NOMO-1 treated with dmso at 0.1 percent for 144 hours (cell line): ENCODE measurements around the gene GCH1.
"Not testable (repeated sequence)": the region's sequence is repeated elsewhere in the genome, so short reads cannot be mapped to it uniquely, and the experiment has no call there.

Source experiments
- DNase-seq: peaks from one replicate; lab custom pipeline; 2025; ENCODE audit not compliant: unreplicated experiment; lab: John Stamatoyannopoulos, UW

Gene GCH1

DNA sequence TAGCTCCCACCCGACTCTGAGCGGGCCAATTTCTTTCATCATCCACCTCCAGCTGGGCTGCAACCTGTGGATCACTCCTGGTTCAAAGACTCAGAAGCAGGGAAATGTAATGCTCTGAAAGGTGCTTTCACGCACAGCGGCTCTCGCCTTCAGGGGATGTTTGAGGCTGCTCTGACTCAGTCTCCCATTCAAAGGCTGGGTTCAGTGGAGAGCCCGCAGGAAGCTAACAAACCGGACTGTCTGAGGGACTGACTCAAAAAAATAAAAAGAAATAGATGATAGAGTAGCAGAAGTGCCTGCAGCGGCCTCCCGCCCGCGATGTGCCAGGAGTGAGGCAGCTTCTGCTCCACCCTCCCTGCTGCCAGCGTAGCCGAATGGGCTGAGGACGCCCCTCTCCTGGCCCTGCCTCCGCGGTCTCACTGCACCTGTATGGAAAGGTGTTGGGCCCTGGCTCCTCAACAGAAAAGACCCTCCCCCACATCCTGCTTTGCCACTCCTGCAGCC, 98.0 kb downstream of the GCH1 start:
- no peak for DNase-seq

DNA sequence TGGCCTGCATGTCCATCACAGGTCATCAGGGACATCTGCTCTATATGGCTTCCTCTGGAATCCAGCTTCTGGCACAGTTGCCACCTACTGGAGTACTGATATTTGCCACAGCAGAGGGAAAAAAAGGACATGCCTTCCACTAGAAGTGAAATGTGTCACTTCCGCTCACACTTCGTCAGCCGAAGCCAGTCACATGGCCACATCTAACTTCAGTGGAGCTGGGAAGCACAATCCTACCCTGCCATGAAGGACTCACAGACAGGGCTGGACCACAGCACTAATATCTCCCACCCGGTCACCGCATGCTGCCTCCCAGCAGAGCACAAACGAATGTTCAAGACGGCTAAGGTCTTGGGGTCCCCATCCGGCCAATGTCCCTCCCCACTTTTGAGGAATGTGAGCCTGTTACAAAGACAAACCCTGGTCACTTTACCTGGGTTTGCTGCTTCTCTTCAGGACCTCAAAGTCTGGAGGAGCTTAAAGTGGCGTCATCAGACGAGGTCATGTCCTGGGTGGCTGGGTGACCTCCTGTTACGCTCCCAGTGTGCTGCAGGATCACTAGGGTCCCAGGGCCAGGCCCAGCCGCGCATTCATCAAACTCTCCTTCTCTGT, 98.6 kb downstream of the GCH1 start:
- DNase-seq: no peak

DNA sequence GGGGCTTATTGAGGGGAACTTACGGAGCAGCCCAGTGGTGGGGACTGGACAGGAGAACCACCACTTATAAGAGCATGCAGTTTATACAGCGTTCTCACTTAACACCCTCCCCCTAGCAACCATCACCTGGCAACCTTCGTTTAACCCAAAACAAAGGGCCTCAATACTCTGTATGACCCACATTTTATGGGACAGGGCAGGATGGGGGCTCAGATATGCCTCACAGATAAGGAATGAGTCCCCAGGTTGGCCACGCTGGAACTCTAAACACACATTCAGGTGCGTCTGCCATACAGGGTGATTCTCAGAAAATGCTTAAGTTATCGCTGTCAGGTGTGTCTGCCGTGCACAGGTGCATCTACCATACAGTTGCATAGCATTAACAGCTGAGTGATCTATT, 99.2 kb downstream of the GCH1 start:
- DNase-seq: no peak

DNA sequence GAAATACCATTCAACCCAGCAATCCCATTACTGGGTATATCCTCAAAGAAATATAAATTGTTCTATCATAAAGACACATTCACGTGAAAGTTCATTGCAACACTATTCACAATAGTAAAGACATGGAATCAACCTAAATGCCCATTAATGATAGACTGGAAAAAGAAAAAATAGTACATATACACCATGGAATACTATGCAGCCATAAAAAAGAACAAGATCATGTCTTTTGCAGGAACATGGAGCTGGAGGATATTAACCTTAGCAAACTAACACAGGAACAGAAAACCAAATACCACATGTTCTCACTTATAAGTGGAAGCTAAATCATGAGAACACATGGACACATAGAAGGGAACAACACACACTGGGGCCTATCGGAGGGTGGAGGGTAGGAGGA, 101.1 kb downstream of the GCH1 start:
- not testable (repeated sequence) for DNase-seq

DNA sequence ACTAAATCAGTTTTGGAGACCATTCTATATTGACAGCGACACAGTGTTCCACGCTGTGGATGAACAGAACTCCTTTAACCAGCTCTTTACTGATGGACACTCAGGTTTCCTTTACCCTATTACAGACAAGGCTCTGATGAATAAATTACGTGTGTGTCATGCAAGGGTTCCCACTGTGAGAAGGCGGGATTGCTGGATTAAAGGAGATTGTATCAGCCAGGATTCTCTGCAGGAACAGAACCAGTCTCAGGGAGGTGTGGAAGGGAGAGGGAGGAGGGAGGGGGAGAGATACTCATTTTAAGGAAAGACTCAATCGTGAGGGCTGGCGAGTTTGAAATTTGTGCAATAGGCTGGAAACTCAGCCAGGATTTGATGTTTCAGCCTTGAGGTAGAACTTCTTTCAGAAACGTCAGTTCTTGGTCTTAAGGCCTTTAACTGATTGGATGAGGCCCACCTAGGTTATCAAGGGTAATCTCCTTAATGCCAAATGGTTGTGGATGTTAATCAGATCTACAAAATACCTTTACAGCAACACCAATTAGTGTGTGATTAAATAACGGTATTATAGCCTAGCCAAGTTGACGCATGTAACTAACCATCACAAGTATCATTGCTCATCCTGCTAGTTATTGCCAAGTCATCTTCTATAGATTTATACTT, 104.0 kb downstream of the GCH1 start:
- DNase-seq: no peak

DNA sequence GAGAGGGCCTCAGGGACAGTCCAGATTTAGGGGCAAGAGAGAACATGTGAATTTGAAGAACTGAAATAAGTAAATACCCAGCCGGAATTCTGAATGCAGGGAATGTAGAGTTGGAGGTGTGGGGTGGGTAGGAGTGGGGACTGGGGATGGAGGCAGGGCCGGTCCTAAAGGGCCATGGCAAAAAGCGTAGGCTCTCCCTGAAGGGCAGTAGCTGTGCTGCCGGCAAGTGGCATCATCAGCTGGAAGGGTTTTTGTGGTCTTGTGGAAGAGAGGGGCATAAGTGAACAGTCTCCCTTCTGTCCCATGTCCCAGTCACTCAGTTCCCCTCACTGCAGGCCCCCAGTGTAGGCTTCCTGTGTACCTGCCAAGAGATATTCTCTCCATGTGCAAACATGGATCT, 104.6 kb downstream of the GCH1 start:
- DNase-seq: no peak

DNA sequence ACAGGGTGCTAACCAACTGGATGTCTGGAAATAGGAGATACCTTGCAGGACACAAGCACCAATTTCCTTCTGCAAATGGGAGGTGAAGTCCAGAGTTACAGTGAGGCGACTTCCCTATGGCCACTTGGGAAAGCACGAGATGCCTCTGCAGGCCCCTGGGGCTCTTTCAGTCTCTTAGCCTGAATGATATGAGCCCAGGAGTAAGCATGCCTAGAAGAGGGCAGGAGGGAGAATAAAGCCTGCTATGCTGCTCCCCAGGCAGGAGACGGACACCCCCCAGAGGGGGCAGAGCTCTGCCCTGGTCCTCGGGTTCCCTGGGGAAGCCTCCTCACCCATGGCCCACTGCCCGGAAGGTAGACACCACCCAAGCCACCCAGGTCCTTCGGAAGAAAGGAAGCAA, 105.1 kb downstream of the GCH1 start:
- no peak for DNase-seq

DNA sequence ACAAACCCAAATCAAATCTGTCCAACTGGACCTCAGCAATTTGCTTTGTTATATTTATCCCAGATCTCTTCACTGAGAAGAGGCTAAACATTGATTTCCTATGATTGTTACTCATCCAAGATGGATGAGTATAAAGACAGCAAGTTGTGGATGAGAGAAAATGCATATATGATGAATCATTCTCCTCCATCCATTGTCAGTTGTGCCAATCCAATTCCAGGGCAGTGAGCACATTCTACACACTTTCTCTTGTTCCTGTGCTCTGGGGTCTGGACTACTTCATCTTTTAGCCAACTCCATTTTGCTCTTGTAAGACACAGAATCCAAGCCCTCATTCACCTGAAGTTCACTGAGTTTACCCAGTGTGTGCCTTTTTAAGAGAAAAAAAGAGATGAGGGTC, 105.7 kb downstream of the GCH1 start:
- DNase-seq: no peak

DNA sequence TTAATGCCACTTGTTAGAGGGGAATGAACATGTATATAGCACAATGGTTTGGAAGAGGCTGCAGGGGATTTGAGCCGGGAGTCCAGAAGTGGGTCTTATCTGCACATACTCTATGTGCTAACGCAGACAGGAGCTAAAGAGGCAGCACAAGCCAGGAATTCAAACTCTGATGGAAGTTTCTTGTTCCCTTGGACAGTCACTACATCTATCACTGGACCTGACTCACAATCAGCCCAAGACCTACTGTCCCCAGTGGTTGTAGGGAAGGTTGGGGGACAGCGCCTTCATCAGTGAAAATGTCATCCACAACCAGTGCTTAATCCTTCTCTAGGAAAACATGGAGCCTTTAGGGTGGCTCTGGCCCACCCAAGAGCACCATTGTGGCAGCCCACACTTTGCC, 107.8 kb downstream of the GCH1 start:
- no peak for DNase-seq

DNA sequence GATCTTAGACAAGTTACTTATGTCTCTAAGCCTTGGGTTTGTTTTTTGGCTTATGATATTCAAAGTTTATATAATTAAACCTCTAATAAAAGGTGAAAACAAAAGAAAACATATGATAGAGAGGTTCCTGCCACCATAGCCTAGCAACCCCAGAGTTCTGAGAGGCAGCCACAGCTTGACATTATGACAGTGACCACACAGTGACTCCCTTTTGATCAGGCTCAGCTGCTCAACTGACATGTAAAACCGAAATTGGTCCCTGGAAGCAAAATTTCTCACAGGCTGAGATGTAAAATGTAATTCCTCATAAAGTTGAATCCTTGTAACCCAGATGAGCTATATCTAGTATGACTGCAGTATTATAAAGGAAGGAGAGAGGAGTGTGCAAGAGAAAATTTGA, 108.5 kb downstream of the GCH1 start:
- no peak for DNase-seq

DNA sequence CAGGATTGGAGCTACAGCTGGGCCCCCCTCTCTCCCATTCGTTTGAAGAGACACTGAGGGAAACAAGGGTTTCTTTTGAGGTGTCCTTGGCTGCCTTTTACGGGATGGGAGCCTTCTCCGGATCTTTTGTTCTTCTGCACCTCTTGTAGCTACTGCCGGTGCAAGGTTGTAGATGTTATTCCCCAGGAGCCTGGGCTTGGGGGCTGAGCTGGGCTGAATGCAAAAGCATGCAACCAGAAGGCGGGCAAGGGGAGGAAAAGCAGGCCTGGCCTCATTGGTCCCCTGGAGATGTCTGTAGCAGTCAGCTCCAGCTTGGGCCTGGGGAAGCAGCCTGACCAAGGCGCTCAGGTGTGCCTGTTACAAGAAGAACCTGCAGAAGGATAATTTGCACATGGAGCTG, 110.3 kb downstream of the GCH1 start:
- DNase-seq: no peak
